ENCODE data around the gene CAMSAP2. TPM values are rescaled to one million over a fixed set of nuclear protein-coding genes. Genes with fewer than 3 reads are reported as not detected.
"Not testable (repeated sequence)": the region's sequence is repeated elsewhere in the genome, so short reads cannot be mapped to it uniquely, and the experiment has no call there.

CAMSAP2 gene
- total RNA-seq, 1 experiment from 2014 or later: 17.8 TPM

DNA sequence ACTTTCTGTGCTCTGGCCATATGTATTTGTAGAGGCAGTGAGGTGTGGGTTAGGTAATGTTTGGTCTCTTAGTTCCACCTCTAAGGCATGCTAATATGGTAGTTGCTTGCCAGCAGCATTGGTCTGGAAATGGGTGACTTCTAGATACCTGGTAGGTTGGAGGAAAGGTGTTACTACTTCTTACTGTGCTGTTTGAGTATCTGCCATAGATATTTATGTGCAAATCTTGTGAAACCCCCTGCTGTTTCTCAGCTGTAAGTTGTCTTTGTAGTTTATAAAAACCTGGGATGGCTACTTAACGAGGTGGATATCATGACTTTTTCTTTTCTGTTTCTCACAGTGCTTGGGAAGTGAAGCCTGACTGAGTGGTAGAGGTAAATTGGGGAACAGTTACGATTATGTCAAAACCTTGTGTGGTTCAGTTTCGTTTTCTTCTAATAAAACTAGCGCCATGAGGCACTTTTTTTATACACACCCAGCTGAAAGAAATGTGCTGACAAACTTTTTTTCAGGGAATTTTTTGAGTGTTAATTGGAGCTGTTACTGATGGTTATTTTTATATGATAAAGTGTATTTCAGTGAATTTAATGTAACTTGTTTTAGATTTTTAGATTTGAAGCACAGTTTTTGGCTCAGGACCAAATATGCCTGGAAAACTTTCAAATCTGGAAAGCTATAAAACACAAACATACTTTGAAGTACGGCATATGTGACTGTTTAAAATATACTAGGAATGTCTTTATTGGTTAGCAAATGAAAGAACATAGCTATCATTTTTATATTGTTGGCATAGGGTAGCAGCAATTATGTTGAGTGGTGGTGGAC, 42.1 kb downstream of the CAMSAP2 start:
- no peak for DNase-seq (ENCODE audit: low read depth)

GRCh38 chr1:200783926-200784325, 45.2 kb downstream of the CAMSAP2 start:
- no peak for DNase-seq (ENCODE audit: low read depth)

DNA sequence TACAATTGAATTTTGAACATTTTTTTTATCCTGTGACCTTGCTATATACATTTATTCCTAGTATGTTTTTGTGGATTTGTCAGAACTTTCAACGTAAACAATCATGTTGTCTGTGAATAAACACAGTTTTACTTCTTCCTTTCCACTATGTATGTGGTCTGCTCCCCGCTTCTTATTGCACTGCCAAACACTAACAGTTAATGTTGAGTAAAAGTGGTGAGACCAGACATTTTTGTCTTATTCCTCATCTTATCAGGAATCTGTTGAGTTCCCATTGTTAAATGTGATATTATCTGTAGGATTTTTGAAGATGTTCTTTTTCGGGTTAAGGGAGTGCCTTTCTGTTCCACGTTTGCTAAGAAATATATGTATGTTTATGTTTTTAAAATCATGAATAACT, 45.9 kb downstream of the CAMSAP2 start:
- DNase-seq (ENCODE audit: low read depth): no peak

DNA sequence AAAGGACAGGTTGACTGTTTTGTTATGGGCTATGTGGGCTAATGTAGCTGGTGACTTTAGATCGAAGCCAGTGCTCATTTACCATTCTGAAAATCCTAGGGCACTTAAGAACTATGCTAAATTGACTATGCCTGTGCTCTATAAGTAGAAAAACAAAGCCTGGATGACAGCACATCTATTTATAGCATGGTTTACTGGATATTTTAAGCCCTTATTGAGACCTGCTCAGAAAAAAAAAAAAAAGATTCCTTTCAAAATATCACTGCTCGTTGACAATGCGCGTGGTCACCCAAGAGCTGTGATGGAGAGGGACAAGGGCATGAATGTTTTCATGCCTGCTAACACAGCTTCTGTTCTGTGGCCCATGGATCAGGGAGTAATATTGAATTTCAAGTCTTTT, 48.1 kb downstream of the CAMSAP2 start:
- DNase-seq (ENCODE audit: low read depth): no peak

GRCh38 chr1:200787896-200788387, 49.2 kb downstream of the CAMSAP2 start:
- DNase-seq (ENCODE audit: low read depth): no peak

DNA sequence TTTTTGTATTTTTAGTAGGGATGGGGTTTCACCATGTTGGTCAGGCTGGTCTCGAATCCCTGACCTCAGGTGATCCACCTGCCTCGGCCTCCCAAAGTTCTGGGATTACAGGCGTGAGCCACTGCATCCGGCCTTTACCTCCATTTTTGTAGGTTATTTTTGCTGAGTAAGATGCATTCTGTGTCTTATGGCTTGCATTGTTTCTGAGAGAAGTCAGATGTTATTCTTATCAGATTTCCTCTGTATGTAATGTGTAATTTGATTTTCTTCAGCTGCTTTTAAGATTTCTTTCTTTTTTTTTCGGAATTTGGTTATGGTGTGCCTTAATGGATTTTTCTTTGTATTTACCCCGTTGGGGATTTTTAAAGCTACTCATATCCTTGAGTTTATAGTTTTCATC, 52.3 kb downstream of the CAMSAP2 start:
- not testable (repeated sequence) for DNase-seq (ENCODE audit: low read depth)

DNA sequence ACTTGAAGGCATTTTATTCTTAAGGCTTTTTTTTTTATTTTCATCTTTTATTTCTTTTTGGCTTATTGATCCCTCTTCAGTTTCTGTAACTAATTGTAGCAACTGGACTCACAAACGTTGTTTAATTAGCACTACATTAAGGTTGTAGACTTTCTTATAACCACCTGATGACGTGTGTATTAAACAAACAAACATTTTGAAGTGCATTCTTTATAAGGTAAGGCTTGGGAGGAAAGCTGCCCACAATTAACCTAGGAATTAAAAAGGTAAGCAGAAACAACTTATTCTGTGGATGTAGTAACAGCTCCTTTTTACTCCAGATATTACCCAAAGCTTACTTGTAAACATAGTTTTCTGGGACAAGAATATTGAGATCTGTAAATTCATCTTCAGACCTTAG, 55.0 kb downstream of the CAMSAP2 start:
- no peak for DNase-seq (ENCODE audit: low read depth)

DNA sequence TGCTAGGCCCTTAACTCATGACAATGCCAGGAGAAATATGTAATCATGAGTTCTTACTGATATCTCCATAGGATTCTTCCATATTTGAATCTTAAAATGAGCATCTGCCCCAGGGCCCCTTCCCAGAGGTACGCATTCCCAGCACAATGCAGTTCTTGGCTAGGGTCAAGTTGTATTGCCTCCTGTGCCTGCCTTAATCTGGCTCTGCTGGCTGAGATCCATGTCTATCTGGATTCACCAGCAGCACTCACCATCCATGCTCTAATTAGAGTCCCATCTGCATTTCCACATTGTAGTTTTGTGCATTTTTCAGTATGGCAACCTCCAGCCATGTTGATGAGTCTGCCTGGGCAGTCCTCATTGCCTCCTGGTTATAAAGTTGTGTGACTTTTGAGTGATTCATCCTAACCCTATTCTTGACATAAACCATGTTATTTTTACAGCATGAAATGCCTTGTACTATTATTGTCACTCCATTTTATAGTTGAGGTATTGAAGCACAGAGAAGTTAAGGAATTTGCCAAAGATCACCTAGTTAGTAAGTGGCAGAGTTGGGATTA, 55.9 kb downstream of the CAMSAP2 start:
- DNase-seq (ENCODE audit: low read depth): no peak

DNA sequence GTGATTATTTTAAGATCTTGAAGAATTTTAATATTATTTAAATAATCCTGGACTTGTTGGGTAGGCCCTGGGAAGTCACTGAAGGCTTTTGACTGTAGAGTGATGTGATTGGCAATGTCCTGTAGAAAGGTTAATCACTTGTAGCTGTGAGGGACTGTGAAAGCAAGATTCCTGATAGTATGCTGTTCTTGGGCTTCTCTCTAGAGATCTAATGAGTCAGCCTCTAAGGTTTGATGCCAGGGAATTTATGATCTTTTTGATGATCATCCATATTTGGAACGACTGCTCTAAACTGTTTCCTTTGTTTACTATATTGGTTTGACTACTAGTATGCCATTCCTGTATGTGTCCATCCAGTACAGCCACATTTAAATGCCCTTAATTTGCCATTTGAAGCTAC, 56.5 kb downstream of the CAMSAP2 start:
- DNase-seq (ENCODE audit: low read depth): no peak

- DNase-seq (ENCODE audit: low read depth): no peak
These were observed 63.3 kb downstream of the CAMSAP2 start for GRCh38 chr1:200802042-200802441.

DNA sequence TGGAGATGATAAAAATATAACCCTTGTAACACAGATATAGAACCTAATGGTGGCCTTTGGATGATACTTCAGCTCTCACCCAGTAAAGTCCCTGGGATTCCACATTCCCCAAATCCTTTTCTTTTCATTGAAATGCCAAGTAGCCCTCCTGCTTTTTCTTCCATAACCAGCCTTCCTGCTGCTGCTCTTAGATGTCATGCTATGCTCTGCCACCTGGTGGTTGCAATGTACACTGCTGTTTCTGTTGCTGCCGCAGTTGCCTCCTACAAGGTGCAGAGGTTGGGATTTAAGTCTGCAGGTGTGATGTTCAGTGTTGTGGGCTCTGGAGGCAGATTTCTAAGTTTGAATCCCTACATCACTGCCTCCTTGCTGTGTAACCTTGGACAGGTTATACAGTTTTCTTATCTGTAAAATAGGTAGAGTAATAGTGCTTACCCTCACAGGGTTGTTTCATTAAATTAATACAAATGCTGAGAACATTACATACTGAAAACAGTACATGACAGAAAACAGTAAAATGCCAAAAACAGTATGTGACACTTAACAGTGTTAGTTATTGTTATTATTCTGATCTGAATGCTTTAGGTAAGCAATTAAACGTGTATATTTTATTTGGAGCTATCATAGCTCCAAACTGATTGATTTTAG, 64.3 kb downstream of the CAMSAP2 start:
- DNase-seq (ENCODE audit: low read depth): peak; percentile 67

GRCh38 chr1:200805719-200806118, 67.0 kb downstream of the CAMSAP2 start:
- DNase-seq (ENCODE audit: low read depth): no peak

DNA sequence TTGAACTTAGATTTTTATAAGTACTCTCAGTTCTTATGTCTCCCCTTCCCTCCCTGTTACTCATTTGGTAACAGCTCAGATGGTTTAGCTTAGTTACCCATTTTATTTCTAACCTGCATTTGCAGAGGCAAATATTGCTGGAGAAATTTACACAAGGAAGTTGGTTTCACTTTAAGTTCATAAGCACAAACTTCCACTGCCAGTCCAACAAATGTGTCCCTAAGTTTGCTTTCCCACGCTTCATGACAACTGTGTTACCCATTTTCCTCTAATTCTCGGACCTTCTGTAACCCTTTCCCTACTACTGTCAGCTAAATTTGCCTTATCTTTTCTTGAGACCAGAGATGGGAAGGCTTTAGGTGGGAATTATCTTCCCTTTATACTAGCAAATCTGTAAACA, 70.2 kb downstream of the CAMSAP2 start:
- no peak for DNase-seq (ENCODE audit: low read depth)

GRCh38 chr1:200811704-200812103, 73.0 kb downstream of the CAMSAP2 start:
- no peak for DNase-seq (ENCODE audit: low read depth)

- not testable (repeated sequence) for DNase-seq (ENCODE audit: low read depth)
These were observed 78.0 kb downstream of the CAMSAP2 start for GRCh38 chr1:200816624-200817224.

DNA sequence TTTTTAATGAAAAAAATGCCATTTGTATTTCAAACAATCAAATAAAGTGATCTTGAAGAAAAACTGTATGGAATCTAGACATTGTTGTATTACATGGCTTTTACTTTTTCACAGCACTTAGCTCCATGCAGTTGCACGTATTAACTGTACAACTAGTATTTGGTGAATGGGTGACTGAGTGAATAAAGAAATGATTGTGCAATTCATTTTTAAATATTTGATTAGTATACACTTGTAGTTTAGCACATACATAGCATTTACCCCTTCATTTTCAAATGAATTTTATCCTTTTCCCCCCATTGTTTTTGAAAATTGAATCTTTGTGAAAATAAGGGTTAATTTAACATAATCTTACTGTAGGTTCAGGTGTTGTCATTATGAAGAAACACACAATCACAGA, 79.6 kb downstream of the CAMSAP2 start:
- DNase-seq (ENCODE audit: low read depth): no peak

GRCh38 chr1:200819726-200820125, 81.0 kb downstream of the CAMSAP2 start:
- DNase-seq (ENCODE audit: low read depth): no peak

- DNase-seq (ENCODE audit: low read depth): no peak
These were observed 92.4 kb downstream of the CAMSAP2 start for GRCh38 chr1:200831091-200831490.

GRCh38 chr1:200834383-200834782, 95.7 kb downstream of the CAMSAP2 start:
- no peak for DNase-seq (ENCODE audit: low read depth)

- no peak for DNase-seq (ENCODE audit: low read depth)
These were observed 97.5 kb downstream of the CAMSAP2 start for GRCh38 chr1:200836213-200836612.

GRCh38 chr1:200837931-200838571, 99.4 kb downstream of the CAMSAP2 start:
- DNase-seq (ENCODE audit: low read depth): no peak
